Effector memory CD4-positive, alpha-beta T cell (primary cell): ENCODE measurements around the gene C5AR2.
"Not testable (repeated sequence)": the region's sequence is repeated elsewhere in the genome, so short reads cannot be mapped to it uniquely, and the experiment has no call there.

Source experiments
- DNase-seq, 3 donors: peaks; one replicate each; pipeline ENCODE4 v3.0.0-alpha.2; 2020
- H3K27ac ChIP-seq: 2 replicates; pipeline ENCODE4 v1.7.0; 2013; ENCODE audit warnings: mild to moderate bottlenecking, low read length, moderate library complexity; ENCODE audit not compliant: insufficient read depth, poor library complexity, severe bottlenecking
- H3K27me3 ChIP-seq: replicated peaks from 2 replicates; pipeline ENCODE4 v1.7.0; 2013; ENCODE audit warnings: mild to moderate bottlenecking, low read length; ENCODE audit not compliant: insufficient read depth, control insufficient read depth, poor library complexity, severe bottlenecking
- H3K36me3 ChIP-seq: 2 replicates; pipeline ENCODE4 v1.7.0; 2013; ENCODE audit warnings: mild to moderate bottlenecking, low read length, moderate library complexity; ENCODE audit not compliant: control insufficient read depth, insufficient read depth
- H3K4me1 ChIP-seq: 2 replicates; pipeline ENCODE4 v1.7.0; 2013; ENCODE audit warnings: low read length, mild to moderate bottlenecking; ENCODE audit not compliant: control insufficient read depth, insufficient read depth, poor library complexity, severe bottlenecking
- H3K4me3 ChIP-seq: 2 replicates; pipeline ENCODE4 v1.7.0; 2013; ENCODE audit warnings: low read length, low read depth, mild to moderate bottlenecking; ENCODE audit not compliant: insufficient read depth, poor library complexity, severe bottlenecking
- H3K9me3 ChIP-seq: 2 replicates; pipeline ENCODE4 v1.7.0; 2013; ENCODE audit warnings: mild to moderate bottlenecking, low read length, moderate library complexity; ENCODE audit not compliant: control insufficient read depth

Gene C5AR2

GRCh38 chr19:47322058-47322457 is 9.9 kb upstream of the C5AR2 start:
- H3K9me3 ChIP-seq = no peaks in the 10 kb centered on the region
- H3K4me3 ChIP-seq = no peak overlapping the region
- DNase-seq = no peak
- peaks cover 2% of the 10 kb centered on the region for H3K27me3 ChIP-seq
- H3K27ac ChIP-seq = no peak overlapping the region
- H3K4me1 ChIP-seq = no peaks in the 10 kb centered on the region
- H3K36me3 ChIP-seq = no peaks in the 10 kb centered on the region

GRCh38 chr19:47323409-47323808 is 8.6 kb upstream of the C5AR2 start:
- Histone ChIP-seq H3K4me1 (no peaks in the 10 kb centered on the region), H3K4me3 (no peak overlapping the region), H3K27me3 (no peaks in the 10 kb centered on the region), H3K27ac (no peak overlapping the region), H3K9me3 (no peaks in the 10 kb centered on the region), H3K36me3 (no peaks in the 10 kb centered on the region)
- no peak for DNase-seq

GRCh38 chr19:47323872-47324271 is 8.1 kb upstream of the C5AR2 start:
- Histone ChIP-seq H3K4me1 (no peaks in the 10 kb centered on the region), H3K4me3 (no peak overlapping the region), H3K9me3 (no peaks in the 10 kb centered on the region), H3K36me3 (no peaks in the 10 kb centered on the region), H3K27ac (no peak overlapping the region), H3K27me3 (no peaks in the 10 kb centered on the region)
- DNase-seq = no peak

GRCh38 chr19:47324502-47324901 is 7.5 kb upstream of the C5AR2 start:
- no peak for DNase-seq

GRCh38 chr19:47330466-47330869 is 1.5 kb upstream of the C5AR2 start:
- no peak overlapping the region for H3K27ac ChIP-seq
- H3K27me3 ChIP-seq = no peaks in the 10 kb centered on the region
- no peaks in the 10 kb centered on the region for H3K4me1 ChIP-seq
- H3K36me3 ChIP-seq = no peaks in the 10 kb centered on the region
- DNase-seq = no peak
- H3K4me3 ChIP-seq = no peak overlapping the region
- no peaks in the 10 kb centered on the region for H3K9me3 ChIP-seq

More at GRCh38 chr19:47324502-47324901, 7.5 kb upstream of the C5AR2 start:
- Histone ChIP-seq H3K9me3 (no peaks in the 10 kb centered on the region), H3K27me3 (no peaks in the 10 kb centered on the region), H3K36me3 (no peaks in the 10 kb centered on the region), H3K4me3 (no peak overlapping the region), H3K27ac (no peak overlapping the region), H3K4me1 (no peaks in the 10 kb centered on the region)

- Histone ChIP-seq H3K4me1 (peaks cover 3% of the 10 kb centered on the region), H3K27ac (no peak overlapping the region), H3K4me3 (no peak overlapping the region)
Measured at GRCh38 chr19:47331490-47331889, 485 bp upstream of the C5AR2 start.

GRCh38 chr19:47336765-47337718 is 5.1 kb downstream of the C5AR2 start:
- H3K4me1 ChIP-seq, H3K36me3 ChIP-seq, H3K27ac ChIP-seq, DNase-seq, H3K4me3 ChIP-seq, H3K9me3 ChIP-seq, H3K27me3 ChIP-seq: not testable (repeated sequence)

More at GRCh38 chr19:47331490-47331889, 485 bp upstream of the C5AR2 start:
- H3K9me3 ChIP-seq = no peaks in the 10 kb centered on the region
- H3K27me3 ChIP-seq = no peaks in the 10 kb centered on the region
- H3K36me3 ChIP-seq = no peaks in the 10 kb centered on the region
- DNase-seq = no peak

- Histone ChIP-seq H3K4me1 (peaks cover 3% of the 10 kb centered on the region), H3K27me3 (no peaks in the 10 kb centered on the region), H3K27ac (no peak overlapping the region), H3K4me3 (no peak overlapping the region), H3K36me3 (no peaks in the 10 kb centered on the region), H3K9me3 (no peaks in the 10 kb centered on the region)
- DNase-seq = no peak
Measured at GRCh38 chr19:47339196-47339880, 7.4 kb downstream of the C5AR2 start.

- Histone ChIP-seq H3K27me3 (no peaks in the 10 kb centered on the region), H3K36me3 (no peaks in the 10 kb centered on the region), H3K9me3 (no peaks in the 10 kb centered on the region), H3K27ac (no peak overlapping the region), H3K4me3 (no peak overlapping the region), H3K4me1 (peaks cover 3% of the 10 kb centered on the region)
- DNase-seq = no peak
Measured at GRCh38 chr19:47340477-47341208, 8.7 kb downstream of the C5AR2 start.
